ENCODE data around the gene RAB28. TPM values are rescaled to one million over a fixed set of nuclear protein-coding genes. Genes with fewer than 3 reads are reported as not detected.

Gene RAB28
- total and polyA plus RNA-seq, 5 donors, result 17.1 to 27.6 (median 22.3) TPM

- no peak overlapping the region for H3K4me3 ChIP-seq (ENCODE audit: low read length)
- WGBS, result 10% methylated on average over 36 of the region's 36 CpGs
- no peak for ATAC-seq
- no peaks in the 10 kb centered on the region for H3K4me1 ChIP-seq (ENCODE audit: control insufficient read depth, insufficient read depth, low read length)
- no peak for DNase-seq
- H3K27me3 ChIP-seq (ENCODE audit: control insufficient read depth, insufficient read depth), result no peaks in the 10 kb centered on the region
- peaks cover 14% of the 10 kb centered on the region for H3K9me3 ChIP-seq (ENCODE audit: control insufficient read depth, low read length)
- no peak overlapping the region for H3K27ac ChIP-seq (ENCODE audit: low read length)
- intact Hi-C loops (cut with DNase I), result no loop called here
Observed at GRCh38 chr4:13524504-13525243, 40.5 kb upstream of the RAB28 start.

- no peak overlapping the region for H3K27ac ChIP-seq (ENCODE audit: low read length)
- no peaks in the 10 kb centered on the region for H3K4me1 ChIP-seq (ENCODE audit: control insufficient read depth, insufficient read depth, low read length)
- H3K9me3 ChIP-seq (ENCODE audit: control insufficient read depth, low read length), result peaks cover 14% of the 10 kb centered on the region
- ATAC-seq (no peak), DNase-seq (no peak)
- 13% methylated on average over 59 of the region's 59 CpGs for WGBS
- H3K4me3 ChIP-seq (ENCODE audit: low read length), result no peak overlapping the region
- intact Hi-C loops (cut with DNase I), result no loop called here
- H3K27me3 ChIP-seq (ENCODE audit: control insufficient read depth, insufficient read depth), result no peaks in the 10 kb centered on the region
Observed at GRCh38 chr4:13523591-13524503, 39.7 kb upstream of the RAB28 start.

- DNase-seq, result no peak
- Histone ChIP-seq H3K27ac (ENCODE audit: low read length) (no peak overlapping the region), H3K27me3 (ENCODE audit: control insufficient read depth, insufficient read depth) (no peaks in the 10 kb centered on the region), H3K4me3 (ENCODE audit: low read length) (no peak overlapping the region), H3K4me1 (ENCODE audit: control insufficient read depth, insufficient read depth, low read length) (no peaks in the 10 kb centered on the region), H3K9me3 (ENCODE audit: control insufficient read depth, low read length) (peaks cover 14% of the 10 kb centered on the region)
- intact Hi-C loops (cut with DNase I), result no loop called here
- ATAC-seq, result no peak
- WGBS, result 8% methylated on average over 17 of the region's 17 CpGs
Observed at GRCh38 chr4:13523105-13523477, 39.0 kb upstream of the RAB28 start.

- Histone ChIP-seq H3K9me3 (ENCODE audit: control insufficient read depth, low read length) (peaks cover 14% of the 10 kb centered on the region), H3K4me3 (ENCODE audit: low read length) (no peak overlapping the region), H3K27ac (ENCODE audit: low read length) (no peak overlapping the region), H3K4me1 (ENCODE audit: control insufficient read depth, insufficient read depth, low read length) (no peaks in the 10 kb centered on the region), H3K27me3 (ENCODE audit: control insufficient read depth, insufficient read depth) (no peaks in the 10 kb centered on the region)
- WGBS, result 4% methylated on average over 49 of the region's 49 CpGs
- intact Hi-C loops (cut with DNase I), result no loop called here
- DNase-seq (no peak), ATAC-seq (peak in 1 of 2 donors; percentile 16)
Observed at GRCh38 chr4:13522282-13523104, 38.4 kb upstream of the RAB28 start.

GRCh38 chr4:13521047-13521446 is 36.9 kb upstream of the RAB28 start:
- Histone ChIP-seq H3K27me3 (ENCODE audit: control insufficient read depth, insufficient read depth) (no peaks in the 10 kb centered on the region), H3K9me3 (ENCODE audit: control insufficient read depth, low read length) (peaks cover 14% of the 10 kb centered on the region), H3K4me1 (ENCODE audit: control insufficient read depth, insufficient read depth, low read length) (no peaks in the 10 kb centered on the region), H3K27ac (ENCODE audit: low read length) (no peak overlapping the region), H3K4me3 (ENCODE audit: low read length) (no peak overlapping the region)
- ATAC-seq (no peak), DNase-seq (no peak)
- WGBS, result 49% methylated on average over 2 of the region's 2 CpGs
- intact Hi-C loops (cut with DNase I), result no loop called here

- Histone ChIP-seq H3K27me3 (ENCODE audit: control insufficient read depth, insufficient read depth) (no peaks in the 10 kb centered on the region), H3K9me3 (ENCODE audit: control insufficient read depth, low read length) (no peaks in the 10 kb centered on the region), H3K27ac (ENCODE audit: low read length) (no peak overlapping the region), H3K4me3 (ENCODE audit: low read length) (no peak overlapping the region), H3K4me1 (ENCODE audit: control insufficient read depth, insufficient read depth, low read length) (no peaks in the 10 kb centered on the region)
- intact Hi-C loops (cut with DNase I), result no loop called here
- DNase-seq (no peak), ATAC-seq (no peak)
- WGBS, result 73% methylated on average over 3 of the region's 3 CpGs
Observed at GRCh38 chr4:13516315-13516860, 32.2 kb upstream of the RAB28 start.

- Histone ChIP-seq H3K27me3 (ENCODE audit: control insufficient read depth, insufficient read depth) (no peaks in the 10 kb centered on the region), H3K4me1 (ENCODE audit: control insufficient read depth, insufficient read depth, low read length) (no peaks in the 10 kb centered on the region), H3K4me3 (ENCODE audit: low read length) (no peak overlapping the region), H3K27ac (ENCODE audit: low read length) (no peak overlapping the region), H3K9me3 (ENCODE audit: control insufficient read depth, low read length) (no peaks in the 10 kb centered on the region)
- 21% methylated on average over 5 of the region's 5 CpGs for WGBS
- intact Hi-C loops (cut with DNase I), result no loop called here
- DNase-seq (no peak), ATAC-seq (no peak)
Observed at GRCh38 chr4:13515268-13515667, 31.1 kb upstream of the RAB28 start.

GRCh38 chr4:13514722-13515121 is 30.6 kb upstream of the RAB28 start:
- WGBS, result 78% methylated on average over 4 of the region's 4 CpGs
- H3K4me3 ChIP-seq (ENCODE audit: low read length), result no peak overlapping the region
- no peaks in the 10 kb centered on the region for H3K4me1 ChIP-seq (ENCODE audit: control insufficient read depth, insufficient read depth, low read length)
- no peak overlapping the region for H3K27ac ChIP-seq (ENCODE audit: low read length)
- no peak for ATAC-seq
- H3K27me3 ChIP-seq (ENCODE audit: control insufficient read depth, insufficient read depth), result no peaks in the 10 kb centered on the region
- no peaks in the 10 kb centered on the region for H3K9me3 ChIP-seq (ENCODE audit: control insufficient read depth, low read length)
- DNase-seq, result no peak
- intact Hi-C loops (cut with DNase I), result no loop called here

GRCh38 chr4:13511101-13511500 is 27.0 kb upstream of the RAB28 start:
- H3K27ac ChIP-seq (ENCODE audit: low read length), result no peak overlapping the region
- H3K4me3 ChIP-seq (ENCODE audit: low read length), result no peak overlapping the region
- H3K9me3 ChIP-seq (ENCODE audit: control insufficient read depth, low read length), result no peaks in the 10 kb centered on the region
- DNase-seq (no peak), ATAC-seq (no peak)
- H3K4me1 ChIP-seq (ENCODE audit: control insufficient read depth, insufficient read depth, low read length), result no peaks in the 10 kb centered on the region
- no peaks in the 10 kb centered on the region for H3K27me3 ChIP-seq (ENCODE audit: control insufficient read depth, insufficient read depth)
- intact Hi-C loops (cut with DNase I), result no loop called here

- Histone ChIP-seq H3K27me3 (ENCODE audit: control insufficient read depth, insufficient read depth) (no peaks in the 10 kb centered on the region), H3K4me3 (ENCODE audit: low read length) (no peak overlapping the region), H3K4me1 (ENCODE audit: control insufficient read depth, insufficient read depth, low read length) (no peaks in the 10 kb centered on the region), H3K27ac (ENCODE audit: low read length) (no peak overlapping the region), H3K9me3 (ENCODE audit: control insufficient read depth, low read length) (no peaks in the 10 kb centered on the region)
- 72% methylated on average over 1 of the region's 1 CpG for WGBS
- no peak for DNase-seq
- intact Hi-C loops (cut with DNase I), result no loop called here
- ATAC-seq, result no peak
Observed at GRCh38 chr4:13509442-13509841, 25.3 kb upstream of the RAB28 start.

Measured in right cardiac atrium (tissue), 5 donors.